ENCODE measurements around the gene ZNF646.
A peak's percentile ranks its signal among the peaks of the same experiment; 100 is the strongest.

The ZNF646 gene

GRCh38 chr16:31113121-31114120 lies 39.2 kb downstream of the ZNF646 start:
- no peak overlapping the region for H3K27ac ChIP-seq (ENCODE audit: low read length)
- no peak overlapping the region for H3K9ac ChIP-seq (ENCODE audit: low read length)
- H3K36me3 ChIP-seq (ENCODE audit: control insufficient read depth, low read depth, low read length), result peaks cover 29% of the 10 kb centered on the region
- peaks cover 4% of the 10 kb centered on the region for H3K4me1 ChIP-seq (ENCODE audit: control insufficient read depth, low read depth, low read length)
- H3K9me3 ChIP-seq (ENCODE audit: control insufficient read depth, low read depth, low read length), result no peaks in the 10 kb centered on the region
- H3K27me3 ChIP-seq (ENCODE audit: control insufficient read depth, insufficient read depth, low read length), result no peaks in the 10 kb centered on the region
- H3K4me3 ChIP-seq (ENCODE audit: low read length), result no peak overlapping the region

- no peak overlapping the region for H3K9ac ChIP-seq (ENCODE audit: low read length)
- H3K36me3 ChIP-seq (ENCODE audit: control insufficient read depth, low read depth, low read length), result peaks cover 36% of the 10 kb centered on the region
- H3K9me3 ChIP-seq (ENCODE audit: control insufficient read depth, low read depth, low read length), result no peaks in the 10 kb centered on the region
- no peaks in the 10 kb centered on the region for H3K27me3 ChIP-seq (ENCODE audit: control insufficient read depth, insufficient read depth, low read length)
- H3K4me3 ChIP-seq (ENCODE audit: low read length), result no peak overlapping the region
- no peak overlapping the region for H3K27ac ChIP-seq (ENCODE audit: low read length)
- H3K4me1 ChIP-seq (ENCODE audit: control insufficient read depth, low read depth, low read length), result peaks cover 6% of the 10 kb centered on the region
Measured at GRCh38 chr16:31114468-31114867, 40.2 kb downstream of the ZNF646 start.

GRCh38 chr16:31117384-31118222 lies 43.4 kb downstream of the ZNF646 start, which contains the start of gene KAT8:
Gene KAT8 (plus strand): TSS chr16:31117664. CDS start chr16:31117682, 18 bp downstream.
- peaks cover 38% of the 10 kb centered on the region for H3K36me3 ChIP-seq (ENCODE audit: control insufficient read depth, low read depth, low read length)
- no peak within 1 kb of the TSS for H3K27ac ChIP-seq (ENCODE audit: low read length)
- peaks cover 6% of the 10 kb centered on the region for H3K4me1 ChIP-seq (ENCODE audit: control insufficient read depth, low read depth, low read length)

GRCh38 chr16:31118223-31119155 lies 44.3 kb downstream of the ZNF646 start:
- Histone ChIP-seq H3K36me3 (ENCODE audit: control insufficient read depth, low read depth, low read length) (peaks cover 36% of the 10 kb centered on the region), H3K27me3 (ENCODE audit: control insufficient read depth, insufficient read depth, low read length) (no peaks in the 10 kb centered on the region), H3K4me1 (ENCODE audit: control insufficient read depth, low read depth, low read length) (peaks cover 6% of the 10 kb centered on the region), H3K4me3 (ENCODE audit: low read length) (peak overlapping the region; percentile 78), H3K27ac (ENCODE audit: low read length) (no peak overlapping the region), H3K9me3 (ENCODE audit: control insufficient read depth, low read depth, low read length) (no peaks in the 10 kb centered on the region), H3K9ac (ENCODE audit: low read length) (peak overlapping the region; percentile 65)

More at GRCh38 chr16:31117384-31118222, 43.4 kb downstream of the ZNF646 start, which contains the start of gene KAT8:
- Histone ChIP-seq H3K27me3 (ENCODE audit: control insufficient read depth, insufficient read depth, low read length) (no peaks in the 10 kb centered on the region), H3K9me3 (ENCODE audit: control insufficient read depth, low read depth, low read length) (no peaks in the 10 kb centered on the region), H3K9ac (ENCODE audit: low read length) (peak within 1 kb of the TSS; percentile 65), H3K4me3 (ENCODE audit: low read length) (peak within 1 kb of the TSS; percentile 78)

- peaks cover 43% of the 10 kb centered on the region for H3K36me3 ChIP-seq (ENCODE audit: control insufficient read depth, low read depth, low read length)
- H3K4me3 ChIP-seq (ENCODE audit: low read length), result no peak overlapping the region
- no peak overlapping the region for H3K27ac ChIP-seq (ENCODE audit: low read length)
- H3K9me3 ChIP-seq (ENCODE audit: control insufficient read depth, low read depth, low read length), result no peaks in the 10 kb centered on the region
- no peaks in the 10 kb centered on the region for H3K27me3 ChIP-seq (ENCODE audit: control insufficient read depth, insufficient read depth, low read length)
- no peak overlapping the region for H3K9ac ChIP-seq (ENCODE audit: low read length)
- H3K4me1 ChIP-seq (ENCODE audit: control insufficient read depth, low read depth, low read length), result peaks cover 6% of the 10 kb centered on the region
Measured at GRCh38 chr16:31120129-31120528, 45.9 kb downstream of the ZNF646 start.

- H3K36me3 ChIP-seq (ENCODE audit: control insufficient read depth, low read depth, low read length), result peaks cover 31% of the 10 kb centered on the region
- H3K9ac ChIP-seq (ENCODE audit: low read length), result no peak overlapping the region
- no peak overlapping the region for H3K4me3 ChIP-seq (ENCODE audit: low read length)
- no peaks in the 10 kb centered on the region for H3K4me1 ChIP-seq (ENCODE audit: control insufficient read depth, low read depth, low read length)
- no peak overlapping the region for H3K27ac ChIP-seq (ENCODE audit: low read length)
- no peaks in the 10 kb centered on the region for H3K27me3 ChIP-seq (ENCODE audit: control insufficient read depth, insufficient read depth, low read length)
- H3K9me3 ChIP-seq (ENCODE audit: control insufficient read depth, low read depth, low read length), result no peaks in the 10 kb centered on the region
Measured at GRCh38 chr16:31125844-31126243, 51.6 kb downstream of the ZNF646 start.

GRCh38 chr16:31127182-31127581 lies 53.0 kb downstream of the ZNF646 start:
- Histone ChIP-seq H3K4me3 (ENCODE audit: low read length) (no peak overlapping the region), H3K4me1 (ENCODE audit: control insufficient read depth, low read depth, low read length) (no peaks in the 10 kb centered on the region), H3K27me3 (ENCODE audit: control insufficient read depth, insufficient read depth, low read length) (no peaks in the 10 kb centered on the region), H3K36me3 (ENCODE audit: control insufficient read depth, low read depth, low read length) (peaks cover 20% of the 10 kb centered on the region), H3K9ac (ENCODE audit: low read length) (no peak overlapping the region), H3K9me3 (ENCODE audit: control insufficient read depth, low read depth, low read length) (no peaks in the 10 kb centered on the region), H3K27ac (ENCODE audit: low read length) (no peak overlapping the region)

- H3K4me3 ChIP-seq (ENCODE audit: low read length), result no peak overlapping the region
- no peak overlapping the region for H3K27ac ChIP-seq (ENCODE audit: low read length)
- H3K36me3 ChIP-seq (ENCODE audit: control insufficient read depth, low read depth, low read length), result peaks cover 23% of the 10 kb centered on the region
- no peaks in the 10 kb centered on the region for H3K9me3 ChIP-seq (ENCODE audit: control insufficient read depth, low read depth, low read length)
- no peaks in the 10 kb centered on the region for H3K27me3 ChIP-seq (ENCODE audit: control insufficient read depth, insufficient read depth, low read length)
- H3K4me1 ChIP-seq (ENCODE audit: control insufficient read depth, low read depth, low read length), result peaks cover 8% of the 10 kb centered on the region
- H3K9ac ChIP-seq (ENCODE audit: low read length), result no peak overlapping the region
Measured at GRCh38 chr16:31128711-31129567, 54.7 kb downstream of the ZNF646 start.

- Histone ChIP-seq H3K27me3 (ENCODE audit: control insufficient read depth, insufficient read depth, low read length) (no peaks in the 10 kb centered on the region), H3K9me3 (ENCODE audit: control insufficient read depth, low read depth, low read length) (no peaks in the 10 kb centered on the region), H3K9ac (ENCODE audit: low read length) (no peak overlapping the region), H3K27ac (ENCODE audit: low read length) (no peak overlapping the region), H3K36me3 (ENCODE audit: control insufficient read depth, low read depth, low read length) (peaks cover 18% of the 10 kb centered on the region), H3K4me3 (ENCODE audit: low read length) (no peak overlapping the region), H3K4me1 (ENCODE audit: control insufficient read depth, low read depth, low read length) (peaks cover 15% of the 10 kb centered on the region)
Measured at GRCh38 chr16:31129568-31130335, 55.5 kb downstream of the ZNF646 start.

All from iPS-18a (cell line).